ENCODE measurements around the gene EFNA5. TPM values are rescaled to one million over a fixed set of nuclear protein-coding genes. Genes with fewer than 3 reads are reported as not detected.

Gene EFNA5
- polyA plus RNA-seq, 1 donor (not counting 4 experiments of a cell fraction or from before 2014, with no cell fraction given): 4.8 TPM

DNA sequence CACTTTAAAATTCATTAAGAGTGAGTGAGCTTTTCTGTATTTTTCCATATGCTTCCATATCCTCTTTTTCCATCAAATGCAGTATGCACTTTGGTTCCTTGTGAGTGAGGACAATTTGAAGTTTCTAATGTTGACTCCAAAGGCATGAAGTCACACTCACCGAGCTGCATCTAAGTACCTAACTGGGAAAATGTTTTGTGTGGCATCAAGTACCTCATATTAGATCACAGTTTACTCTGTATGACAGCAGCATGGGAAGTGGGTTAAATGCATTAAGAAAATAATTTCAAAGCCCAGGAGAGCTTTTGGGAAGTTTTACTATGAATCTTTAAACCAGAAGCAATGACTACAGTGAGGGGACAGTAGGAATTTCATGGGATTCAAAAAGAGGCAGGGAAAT, 207.0 kb downstream of the EFNA5 start:
- H3K9ac ChIP-seq (ENCODE audit: control insufficient read depth, extremely low read depth, insufficient read depth, low read length): no peak overlapping the region
- no peak overlapping the region for H2AFZ ChIP-seq (ENCODE audit: control insufficient read depth, low read length)
- dilution Hi-C loops (cut with MboI; ENCODE audit: extremely low pct_ligation_motif_present, low sequenced_read_pairs): no loop called here
- H3K27ac ChIP-seq (ENCODE audit: control insufficient read depth, insufficient read depth, low read length): no peak overlapping the region
- no peaks in the 10 kb centered on the region for H3K9me1 ChIP-seq (ENCODE audit: control insufficient read depth, extremely low read depth, insufficient read depth, low read length)
- no peak for TF ChIP-seq EZH2 (IDR thresholded peaks at IDR 0.05; ENCODE audit: low read length)
- no peak overlapping the region for H3K4me2 ChIP-seq (ENCODE audit: control insufficient read depth, extremely low read depth, insufficient read depth, low read depth, low read length)
- peaks cover 56% of the 10 kb centered on the region for H3K4me1 ChIP-seq (ENCODE audit: control insufficient read depth, extremely low read depth, insufficient read depth, low read length)
- DNase-seq (ENCODE audit: low read depth, low spot score) (no peak), FAIRE-seq (no peak)
- no peaks in the 10 kb centered on the region for H3K36me3 ChIP-seq (ENCODE audit: control insufficient read depth in 2 of 2, extremely low read depth in 1 of 2, insufficient read depth in 2 of 2, low read length in 2 of 2)
- H3K79me2 ChIP-seq (ENCODE audit: control insufficient read depth, insufficient read depth, low read length): peaks cover 12% of the 10 kb centered on the region
- no peaks in the 10 kb centered on the region for H3K27me3 ChIP-seq (ENCODE audit: control insufficient read depth, extremely low read depth, insufficient read depth, low read length)
- no peak overlapping the region for H3K4me3 ChIP-seq (ENCODE audit: control insufficient read depth in 2 of 3, extremely low read depth in 1 of 3, insufficient read depth in 2 of 3, low read depth in 1 of 3, low read length in 3 of 3)
- no peaks in the 10 kb centered on the region for H3K9me3 ChIP-seq (ENCODE audit: control insufficient read depth, low read depth, low read length)
- no peaks in the 10 kb centered on the region for H4K20me1 ChIP-seq (ENCODE audit: control insufficient read depth, extremely low read depth, insufficient read depth, low read length)

DNA sequence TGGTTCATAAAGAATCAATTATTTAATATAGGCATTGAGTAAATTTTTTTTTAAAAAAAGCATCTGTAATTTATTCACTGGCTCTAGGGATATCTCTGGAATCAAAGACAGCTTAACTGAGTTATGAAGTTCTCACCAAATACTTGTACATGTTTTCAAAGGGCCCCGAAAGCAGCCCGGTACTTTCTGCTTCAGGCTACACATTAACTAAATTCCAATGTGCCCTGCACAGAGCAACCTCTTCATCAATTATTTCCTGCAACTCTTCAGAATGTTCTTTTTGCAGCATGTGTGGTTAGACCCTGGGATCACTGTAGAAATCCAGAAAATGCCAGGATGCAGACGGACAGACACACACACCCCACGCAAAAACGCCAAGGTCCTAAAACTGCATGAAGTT, 209.0 kb downstream of the EFNA5 start:
- no peaks in the 10 kb centered on the region for H4K20me1 ChIP-seq (ENCODE audit: control insufficient read depth, extremely low read depth, insufficient read depth, low read length)
- no peak overlapping the region for H3K9ac ChIP-seq (ENCODE audit: control insufficient read depth, extremely low read depth, insufficient read depth, low read length)
- H3K79me2 ChIP-seq (ENCODE audit: control insufficient read depth, insufficient read depth, low read length): peaks cover 10% of the 10 kb centered on the region
- TF ChIP-seq EZH2 (IDR thresholded peaks at IDR 0.05; ENCODE audit: low read length): no peak
- no peaks in the 10 kb centered on the region for H3K9me3 ChIP-seq (ENCODE audit: control insufficient read depth, low read depth, low read length)
- H3K4me2 ChIP-seq (ENCODE audit: control insufficient read depth, extremely low read depth, insufficient read depth, low read depth, low read length): no peak overlapping the region
- peak; percentile 52 for FAIRE-seq
- H2AFZ ChIP-seq (ENCODE audit: control insufficient read depth, low read length): no peak overlapping the region
- H3K27me3 ChIP-seq (ENCODE audit: control insufficient read depth, extremely low read depth, insufficient read depth, low read length): no peaks in the 10 kb centered on the region
- no peak overlapping the region for H3K27ac ChIP-seq (ENCODE audit: control insufficient read depth, insufficient read depth, low read length)
- no peaks in the 10 kb centered on the region for H3K36me3 ChIP-seq (ENCODE audit: control insufficient read depth in 2 of 2, extremely low read depth in 1 of 2, insufficient read depth in 2 of 2, low read length in 2 of 2)
- no peaks in the 10 kb centered on the region for H3K9me1 ChIP-seq (ENCODE audit: control insufficient read depth, extremely low read depth, insufficient read depth, low read length)
- H3K4me3 ChIP-seq (ENCODE audit: control insufficient read depth in 2 of 3, extremely low read depth in 1 of 3, insufficient read depth in 2 of 3, low read depth in 1 of 3, low read length in 3 of 3): no peak overlapping the region
- dilution Hi-C loops (cut with MboI; ENCODE audit: extremely low pct_ligation_motif_present, low sequenced_read_pairs): no loop called here
- no peak for DNase-seq (ENCODE audit: low read depth, low spot score)
- H3K4me1 ChIP-seq (ENCODE audit: control insufficient read depth, extremely low read depth, insufficient read depth, low read length): peaks cover 42% of the 10 kb centered on the region

DNA sequence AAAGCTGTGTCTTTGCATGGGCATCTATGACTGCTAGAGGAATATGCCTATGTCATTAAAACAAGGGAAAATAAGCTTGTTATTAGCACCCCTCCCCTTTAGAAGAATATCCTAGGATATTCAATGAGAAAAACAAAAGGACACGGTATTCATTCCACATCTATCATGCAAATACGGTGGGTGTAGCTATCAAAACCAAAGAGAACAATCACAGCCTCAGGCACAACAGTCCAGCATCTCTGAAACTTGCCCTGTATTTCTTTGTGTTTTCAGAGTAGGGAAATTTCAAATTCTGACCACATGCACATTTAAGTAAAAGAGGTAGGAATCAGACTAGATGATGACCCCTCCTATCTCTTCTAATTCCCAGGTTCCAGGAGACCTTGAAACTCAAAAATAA, 209.9 kb downstream of the EFNA5 start:
- FAIRE-seq: peak; percentile 34
- Histone ChIP-seq H3K4me2 (ENCODE audit: control insufficient read depth, extremely low read depth, insufficient read depth, low read depth, low read length) (peak overlapping the region; percentile 4), H4K20me1 (ENCODE audit: control insufficient read depth, extremely low read depth, insufficient read depth, low read length) (no peaks in the 10 kb centered on the region), H3K27ac (ENCODE audit: control insufficient read depth, insufficient read depth, low read length) (no peak overlapping the region), H3K79me2 (ENCODE audit: control insufficient read depth, insufficient read depth, low read length) (peaks cover 10% of the 10 kb centered on the region), H3K36me3 (ENCODE audit: control insufficient read depth in 2 of 2, extremely low read depth in 1 of 2, insufficient read depth in 2 of 2, low read length in 2 of 2) (no peaks in the 10 kb centered on the region), H3K9ac (ENCODE audit: control insufficient read depth, extremely low read depth, insufficient read depth, low read length) (no peak overlapping the region), H3K9me1 (ENCODE audit: control insufficient read depth, extremely low read depth, insufficient read depth, low read length) (no peaks in the 10 kb centered on the region), H3K4me1 (ENCODE audit: control insufficient read depth, extremely low read depth, insufficient read depth, low read length) (peaks cover 41% of the 10 kb centered on the region), H3K27me3 (ENCODE audit: control insufficient read depth, extremely low read depth, insufficient read depth, low read length) (no peaks in the 10 kb centered on the region), H2AFZ (ENCODE audit: control insufficient read depth, low read length) (no peak overlapping the region), H3K4me3 (ENCODE audit: control insufficient read depth in 2 of 3, extremely low read depth in 1 of 3, insufficient read depth in 2 of 3, low read depth in 1 of 3, low read length in 3 of 3) (no peak overlapping the region), H3K9me3 (ENCODE audit: control insufficient read depth, low read depth, low read length) (no peaks in the 10 kb centered on the region)
- TF ChIP-seq, protein P1, sequence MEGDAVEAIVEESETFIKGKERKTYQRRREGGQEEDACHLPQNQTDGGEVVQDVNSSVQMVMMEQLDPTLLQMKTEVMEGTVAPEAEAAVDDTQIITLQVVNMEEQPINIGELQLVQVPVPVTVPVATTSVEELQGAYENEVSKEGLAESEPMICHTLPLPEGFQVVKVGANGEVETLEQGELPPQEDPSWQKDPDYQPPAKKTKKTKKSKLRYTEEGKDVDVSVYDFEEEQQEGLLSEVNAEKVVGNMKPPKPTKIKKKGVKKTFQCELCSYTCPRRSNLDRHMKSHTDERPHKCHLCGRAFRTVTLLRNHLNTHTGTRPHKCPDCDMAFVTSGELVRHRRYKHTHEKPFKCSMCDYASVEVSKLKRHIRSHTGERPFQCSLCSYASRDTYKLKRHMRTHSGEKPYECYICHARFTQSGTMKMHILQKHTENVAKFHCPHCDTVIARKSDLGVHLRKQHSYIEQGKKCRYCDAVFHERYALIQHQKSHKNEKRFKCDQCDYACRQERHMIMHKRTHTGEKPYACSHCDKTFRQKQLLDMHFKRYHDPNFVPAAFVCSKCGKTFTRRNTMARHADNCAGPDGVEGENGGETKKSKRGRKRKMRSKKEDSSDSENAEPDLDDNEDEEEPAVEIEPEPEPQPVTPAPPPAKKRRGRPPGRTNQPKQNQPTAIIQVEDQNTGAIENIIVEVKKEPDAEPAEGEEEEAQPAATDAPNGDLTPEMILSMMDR (optimal IDR thresholded peaks at IDR 0.05 in 1 of 3, IDR thresholded peaks at IDR 0.05 in 1 of 3, conservative IDR thresholded peaks at IDR 0.05 in 1 of 3; ENCODE audit: extremely low read depth in 1 of 3, insufficient read depth in 2 of 3, low read length in 3 of 3): no peak
- TF ChIP-seq EZH2 (IDR thresholded peaks at IDR 0.05; ENCODE audit: low read length): no peak
- dilution Hi-C loops (cut with MboI; ENCODE audit: extremely low pct_ligation_motif_present, low sequenced_read_pairs): no loop called here
- DNase-seq (ENCODE audit: low read depth, low spot score): no peak

All from keratinocyte (primary cell).